ENCODE results near the gene PGF. TPM values are rescaled to one million over a fixed set of nuclear protein-coding genes. Genes with fewer than 3 reads are reported as not detected.
A peak's percentile ranks its signal among the peaks of the same experiment; 100 is the strongest.

PGF gene
- total RNA-seq, 3 donors from 2014 or later: 0.96 to 3.1 (median 2.3) TPM

DNA sequence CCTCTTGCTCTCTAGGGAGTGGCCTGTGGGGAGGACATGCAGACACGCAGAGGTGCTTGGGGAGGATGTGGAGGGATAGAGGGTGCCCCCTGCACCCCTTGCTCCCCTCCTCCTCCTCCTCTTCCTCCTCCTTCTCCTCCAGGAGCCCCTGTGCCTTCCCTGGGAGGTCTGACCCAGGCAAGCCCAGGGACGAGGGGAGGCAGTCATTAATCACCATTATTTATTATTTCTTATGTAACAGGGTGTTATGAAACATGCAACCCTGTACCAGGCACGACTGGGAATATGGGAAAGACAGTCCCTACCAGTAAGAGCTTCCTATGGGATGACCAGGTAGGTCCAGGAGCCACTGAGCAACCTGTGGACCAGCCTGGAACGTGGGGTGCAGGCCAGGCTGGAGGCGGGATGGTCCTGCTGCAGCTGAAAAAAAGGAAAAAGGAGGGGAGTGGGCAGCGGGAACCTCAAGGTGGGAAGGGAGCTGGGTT, 22.5 kb upstream of the PGF start:
- H3K4me1 ChIP-seq (ENCODE audit: low read depth): no peaks in the 10 kb centered on the region
- ATAC-seq (no peak), DNase-seq (no peak)
- no peak overlapping the region for H3K4me3 ChIP-seq
- H3K36me3 ChIP-seq (ENCODE audit: low read depth): no peaks in the 10 kb centered on the region
- TF ChIP-seq, protein P1, sequence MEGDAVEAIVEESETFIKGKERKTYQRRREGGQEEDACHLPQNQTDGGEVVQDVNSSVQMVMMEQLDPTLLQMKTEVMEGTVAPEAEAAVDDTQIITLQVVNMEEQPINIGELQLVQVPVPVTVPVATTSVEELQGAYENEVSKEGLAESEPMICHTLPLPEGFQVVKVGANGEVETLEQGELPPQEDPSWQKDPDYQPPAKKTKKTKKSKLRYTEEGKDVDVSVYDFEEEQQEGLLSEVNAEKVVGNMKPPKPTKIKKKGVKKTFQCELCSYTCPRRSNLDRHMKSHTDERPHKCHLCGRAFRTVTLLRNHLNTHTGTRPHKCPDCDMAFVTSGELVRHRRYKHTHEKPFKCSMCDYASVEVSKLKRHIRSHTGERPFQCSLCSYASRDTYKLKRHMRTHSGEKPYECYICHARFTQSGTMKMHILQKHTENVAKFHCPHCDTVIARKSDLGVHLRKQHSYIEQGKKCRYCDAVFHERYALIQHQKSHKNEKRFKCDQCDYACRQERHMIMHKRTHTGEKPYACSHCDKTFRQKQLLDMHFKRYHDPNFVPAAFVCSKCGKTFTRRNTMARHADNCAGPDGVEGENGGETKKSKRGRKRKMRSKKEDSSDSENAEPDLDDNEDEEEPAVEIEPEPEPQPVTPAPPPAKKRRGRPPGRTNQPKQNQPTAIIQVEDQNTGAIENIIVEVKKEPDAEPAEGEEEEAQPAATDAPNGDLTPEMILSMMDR (IDR thresholded peaks at IDR 0.05): no peak
- no peaks in the 10 kb centered on the region for H3K9me3 ChIP-seq
- intact Hi-C loops (cut with DNase I, micrococcal nuclease): no loop called here

DNA sequence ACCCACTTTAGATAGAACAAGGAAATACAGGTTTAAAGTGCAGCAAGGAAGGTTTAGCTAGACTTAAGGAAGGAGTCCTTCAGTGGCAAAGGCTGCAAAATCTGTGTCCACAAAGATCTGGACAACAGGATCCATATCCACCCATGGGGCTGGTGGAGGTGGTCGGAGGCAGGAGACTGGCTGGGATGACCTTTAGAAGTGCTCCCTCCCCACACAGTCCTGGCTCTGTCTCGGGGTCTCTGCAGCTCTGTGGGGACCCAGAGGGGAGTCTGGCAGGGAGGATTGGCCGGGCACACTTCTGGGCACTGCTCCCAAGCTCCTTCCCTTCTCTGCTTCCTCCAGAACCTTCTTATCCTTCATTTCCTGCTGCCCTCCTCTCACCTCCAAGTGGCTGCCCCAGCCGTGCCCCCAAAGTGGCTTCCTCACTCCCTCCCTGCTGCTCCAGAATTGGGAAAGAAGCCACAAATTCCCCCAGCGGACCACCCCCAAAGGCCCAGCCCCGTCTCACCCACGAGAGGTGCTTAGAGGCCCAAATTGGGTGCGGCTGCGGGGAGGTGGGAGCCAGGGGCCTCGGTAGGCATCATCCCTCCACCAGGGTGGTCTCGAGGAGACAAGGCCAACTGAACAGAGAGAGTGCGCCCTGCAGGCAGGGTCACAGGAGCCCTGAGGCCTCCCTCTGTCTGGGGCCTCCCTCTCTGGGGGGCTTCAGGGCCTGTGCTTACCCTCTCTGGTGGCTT, 21.9 kb upstream of the PGF start:
- H3K4me1 ChIP-seq (ENCODE audit: low read depth): no peaks in the 10 kb centered on the region
- no peak overlapping the region for H3K4me3 ChIP-seq
- no peak for ATAC-seq
- TF ChIP-seq, protein P1 (IDR thresholded peaks at IDR 0.05): no peak
- H3K36me3 ChIP-seq (ENCODE audit: low read depth): no peaks in the 10 kb centered on the region
- H3K9me3 ChIP-seq: no peaks in the 10 kb centered on the region
- intact Hi-C loops (cut with DNase I, micrococcal nuclease): no loop called here
- no peak for DNase-seq

DNA sequence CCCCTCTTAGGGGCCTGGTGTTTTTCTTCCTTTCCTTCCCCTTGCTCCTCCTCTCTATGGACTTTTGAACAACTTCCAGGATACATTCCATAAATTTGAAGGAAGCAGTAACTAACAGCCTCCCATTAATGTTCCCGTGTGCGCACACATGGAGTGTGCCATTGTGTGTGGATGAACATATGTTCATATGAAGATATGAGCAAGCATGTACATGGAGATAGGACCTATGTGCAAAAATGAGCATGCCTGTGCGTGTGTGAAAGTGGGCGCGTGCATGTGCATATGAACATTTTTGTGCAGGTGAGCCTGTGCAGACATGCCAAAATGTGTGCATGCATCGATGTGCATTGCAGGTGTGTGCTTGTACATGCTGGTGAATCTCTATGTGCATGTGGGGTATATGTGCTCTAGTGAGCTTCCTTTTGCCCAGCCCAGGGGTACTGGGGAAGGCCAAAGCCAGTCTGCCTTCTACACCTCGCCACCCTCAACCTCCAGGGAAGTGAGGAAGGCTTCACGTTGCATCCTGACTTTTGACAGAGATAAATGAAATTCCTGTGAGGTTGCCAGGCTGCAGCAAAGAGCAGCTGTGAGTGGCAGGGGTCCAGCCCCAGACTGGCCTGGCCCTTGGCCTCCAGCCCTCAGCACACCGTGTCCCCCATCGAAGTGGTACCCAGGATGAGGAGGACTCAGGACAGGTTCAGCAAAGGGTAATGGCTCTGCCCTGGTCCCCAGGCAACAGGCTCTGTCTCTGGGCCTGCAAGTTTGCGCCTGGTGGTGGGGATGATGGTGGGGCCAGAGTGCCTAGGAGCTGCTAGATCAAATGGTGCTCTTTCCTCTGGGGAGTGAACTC, 21.1 kb upstream of the PGF start:
- TF ChIP-seq, protein P1 (IDR thresholded peaks at IDR 0.05): no peak
- H3K36me3 ChIP-seq (ENCODE audit: low read depth): no peaks in the 10 kb centered on the region
- no peak for DNase-seq

DNA sequence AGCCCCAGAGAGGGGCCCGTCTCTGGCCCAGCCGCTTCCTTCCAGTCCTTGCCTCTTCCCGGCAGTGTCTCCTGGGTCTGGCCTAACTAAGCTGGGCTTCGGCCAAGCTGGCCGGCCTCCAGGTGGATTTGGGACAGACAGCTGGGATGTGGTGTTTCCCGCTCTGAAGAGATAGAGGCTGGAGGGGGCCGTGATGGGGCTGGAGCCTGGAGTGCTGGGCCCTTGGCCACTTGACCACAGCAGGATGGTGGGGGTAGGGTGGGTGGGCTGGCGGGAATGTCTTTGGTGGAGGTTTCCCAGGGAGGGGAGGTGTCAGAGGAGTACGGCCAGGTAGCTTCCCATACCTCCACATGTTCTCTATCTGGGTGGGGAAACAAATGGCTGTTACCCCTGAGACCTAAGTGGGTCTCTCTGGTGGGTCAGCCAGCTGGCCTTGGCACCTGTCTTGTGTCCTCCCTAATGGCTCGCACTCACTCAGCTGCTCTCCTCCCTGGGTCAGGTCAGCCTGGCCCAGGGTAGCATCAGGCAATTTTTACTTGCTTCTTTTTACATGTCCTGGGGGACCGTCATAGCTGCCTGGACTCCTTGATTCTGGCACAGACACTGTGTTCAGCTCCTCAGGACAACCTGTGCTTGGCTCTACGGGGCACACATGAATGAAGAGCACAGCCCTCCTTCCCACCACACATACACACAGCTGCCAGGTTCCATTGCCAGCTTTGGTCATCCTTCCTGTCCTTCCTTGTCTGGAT, 19.8 kb upstream of the PGF start:
- no peak overlapping the region for H3K4me3 ChIP-seq
- TF ChIP-seq, protein P1 (IDR thresholded peaks at IDR 0.05): no peak
- ATAC-seq (peak; percentile 18), DNase-seq (peak; percentile 66 to 78 (median 70))
- H3K9me3 ChIP-seq: no peaks in the 10 kb centered on the region
- intact Hi-C loops (cut with DNase I, micrococcal nuclease): no loop called here
- H3K4me1 ChIP-seq (ENCODE audit: low read depth): no peaks in the 10 kb centered on the region
- H3K36me3 ChIP-seq (ENCODE audit: low read depth): no peaks in the 10 kb centered on the region

More for the DNA sequence above, 21.1 kb upstream of the PGF start:
- intact Hi-C loops (cut with DNase I, micrococcal nuclease): no loop called here
- Histone ChIP-seq H3K4me3 (no peak overlapping the region), H3K4me1 (ENCODE audit: low read depth) (no peaks in the 10 kb centered on the region), H3K9me3 (no peaks in the 10 kb centered on the region)
- no peak for ATAC-seq

DNA sequence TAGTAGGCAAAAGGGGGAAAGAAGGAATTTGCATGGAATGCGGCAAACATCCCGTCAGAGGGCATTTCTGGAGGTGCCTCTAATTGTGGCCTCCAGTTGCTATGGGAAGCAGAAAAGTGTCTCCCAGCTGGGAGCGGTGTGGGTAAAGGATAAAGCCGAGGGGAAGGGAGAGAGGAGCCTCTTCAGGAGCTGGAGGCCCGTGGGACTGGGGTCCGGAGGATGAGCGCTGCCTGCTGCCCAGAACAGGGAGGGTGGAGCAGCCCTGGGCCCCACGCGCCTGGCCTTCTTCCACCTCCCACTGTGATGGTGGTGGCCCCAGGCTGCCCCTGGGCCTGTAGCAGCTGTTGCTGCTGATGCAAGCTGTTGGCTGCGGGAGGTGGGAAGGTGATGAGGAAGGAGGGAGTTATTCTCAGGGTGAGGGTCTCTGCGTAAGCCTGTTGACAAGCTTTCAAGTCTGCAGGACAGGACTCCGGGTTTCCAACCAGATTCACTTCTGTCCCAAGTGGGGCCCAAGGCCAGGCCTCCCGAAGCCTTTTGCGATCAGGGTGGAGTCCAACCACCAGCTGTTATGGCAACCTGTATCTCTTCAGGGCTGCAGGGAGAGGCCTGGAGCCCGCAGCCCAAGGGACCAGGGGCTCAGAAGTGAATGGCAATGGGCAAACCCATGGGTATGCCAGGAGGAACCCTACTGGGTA, 19.1 kb upstream of the PGF start:
- TF ChIP-seq, protein P1 (IDR thresholded peaks at IDR 0.05): no peak

More for the DNA sequence above, 19.1 kb upstream of the PGF start:
- Histone ChIP-seq H3K4me3 (no peak overlapping the region), H3K9me3 (no peaks in the 10 kb centered on the region), H3K36me3 (ENCODE audit: low read depth) (no peaks in the 10 kb centered on the region), H3K4me1 (ENCODE audit: low read depth) (no peaks in the 10 kb centered on the region)
- intact Hi-C loops (cut with DNase I, micrococcal nuclease): no loop called here
- ATAC-seq: no peak
- DNase-seq: no peak
